Kidney epithelial cell (primary cell): ENCODE data around the gene MPP1. TPM values are rescaled to one million over a fixed set of nuclear protein-coding genes. Genes with fewer than 3 reads are reported as not detected.

Source experiments
- DNase-seq: peaks from one replicate; pipeline ENCODE4 v3.0.0-alpha.2; 2010; ENCODE audit warnings: low read depth
- H3K27me3 ChIP-seq: 2 replicates; pipeline ENCODE4 v1.6.0; 2011; ENCODE audit warnings: low read length; ENCODE audit not compliant: control insufficient read depth, insufficient read depth
- H3K36me3 ChIP-seq: 2 replicates; pipeline ENCODE4 v1.5.1; 2011; ENCODE audit warnings: low read length; ENCODE audit not compliant: control insufficient read depth, insufficient read depth
- H3K4me3 ChIP-seq: 2 replicates; pipeline ENCODE4 v1.5.1; 2011; ENCODE audit warnings: low read depth, mild to moderate bottlenecking, control low read depth, low read length
- CTCF ChIP-seq: IDR thresholded peaks from 2 replicates; pipeline ENCODE4 v1.5.1; 2011; ENCODE audit warnings: mild to moderate bottlenecking, moderate library complexity, low read length, control low read depth, inconsistent platforms; ENCODE audit not compliant: insufficient read depth, poor library complexity, severe bottlenecking
- total RNA-seq: library from RNA; depleted of rRNA; stranded (reverse); fragments of >200 nt; gene quantifications from 2 replicates; pipeline ENCODE4 v1.2.3, GENCODE V29; 2015

Gene MPP1
- total RNA-seq, 1 donor from 2014 or later = 9.3 TPM

GRCh38 chrX:154805696-154806091 lies 409 bp upstream of the MPP1 start:
- H3K27me3 ChIP-seq = no peaks in the 10 kb centered on the region
- peak overlapping the region; percentile 58 for H3K4me3 ChIP-seq
- TF ChIP-seq CTCF = no peak
- no peak for DNase-seq
- H3K36me3 ChIP-seq = no peaks in the 10 kb centered on the region

GRCh38 chrX:154804261-154804956 lies 876 bp downstream of the MPP1 start:
- TF ChIP-seq CTCF = no peak
- H3K36me3 ChIP-seq = no peaks in the 10 kb centered on the region
- DNase-seq = no peak
- H3K4me3 ChIP-seq = peak overlapping the region; percentile 58
- H3K27me3 ChIP-seq = no peaks in the 10 kb centered on the region

- Histone ChIP-seq H3K36me3 (no peaks in the 10 kb centered on the region), H3K27me3 (no peaks in the 10 kb centered on the region), H3K4me3 (no peak overlapping the region)
- TF ChIP-seq CTCF = no peak
- no peak for DNase-seq
Observed at GRCh38 chrX:154802947-154803346, 2.3 kb downstream of the MPP1 start.

GRCh38 chrX:154800478-154801210 lies 4.6 kb downstream of the MPP1 start:
- H3K4me3 ChIP-seq = no peak overlapping the region
- TF ChIP-seq CTCF = no peak
- DNase-seq = no peak
- no peaks in the 10 kb centered on the region for H3K27me3 ChIP-seq
- H3K36me3 ChIP-seq = no peaks in the 10 kb centered on the region

- H3K27me3 ChIP-seq = no peaks in the 10 kb centered on the region
- no peak for DNase-seq
- H3K4me3 ChIP-seq = no peak overlapping the region
- no peak for TF ChIP-seq CTCF
- no peaks in the 10 kb centered on the region for H3K36me3 ChIP-seq
Observed at GRCh38 chrX:154799556-154800348, 5.5 kb downstream of the MPP1 start.
